ENCODE results near the gene CHCHD2. TPM values are rescaled to one million over a fixed set of nuclear protein-coding genes. Genes with fewer than 3 reads are reported as not detected.

The CHCHD2 gene
- total and polyA plus RNA-seq, 9 of the 15 experiments (the other 6 are each of a cell fraction or from before 2014, with no cell fraction given): 145 to 1,044 (median 648) TPM

- no peak for TF ChIP-seq STAG1 (CRISPR knock-in tag; IDR thresholded peaks at IDR 0.05; ENCODE audit: borderline replicate concordance)
- TF ChIP-seq BMI1 (IDR thresholded peaks at IDR 0.05; ENCODE audit: low read length): no peak
- no peak for TF ChIP-seq ZNF583 (CRISPR knock-in tag; IDR thresholded peaks at IDR 0.05)
- no peak for TF ChIP-seq BCOR (IDR thresholded peaks at IDR 0.05)
- 0 out of 2 replicates have a peak, but pooled peaks have one; percentile 35 for TF ChIP-seq LCOR (CRISPR knock-in tag; IDR thresholded peaks at IDR 0.05)
- TF ChIP-seq RCOR1 (IDR thresholded peaks at IDR 0.05; ENCODE audit: borderline replicate concordance in 1 of 2, low read depth in 2 of 2, low read length in 2 of 2): peak in 1 of 2 experiments; percentile 40; a peak in 1 of 4 replicates
- no peak for TF ChIP-seq BRCA1 (IDR thresholded peaks at IDR 0.05)
- TF ChIP-seq BRCA1 (CRISPR knock-in tag; IDR thresholded peaks at IDR 0.05): no peak
- TF ChIP-seq XRCC4 (IDR thresholded peaks at IDR 0.05; ENCODE audit: extremely low read depth, insufficient read depth, insufficient read length): no peak
- TF ChIP-seq ZNF695 (CRISPR knock-in tag; IDR thresholded peaks at IDR 0.05): no peak
- TF ChIP-seq ZBTB26 (CRISPR knock-in tag; IDR thresholded peaks at IDR 0.05): no peak
- no peak for TF ChIP-seq SNRNP70 (optimal IDR thresholded peaks at IDR 0.05; ENCODE audit: low read depth, low read length)
- TF ChIP-seq TSHZ1 (CRISPR knock-in tag; IDR thresholded peaks at IDR 0.05): no peak
- no peak for TF ChIP-seq THRA (IDR thresholded peaks at IDR 0.05)
- no peak for TF ChIP-seq KHSRP (IDR thresholded peaks at IDR 0.05)
- TF ChIP-seq ZNF707 (CRISPR knock-in tag; conservative IDR thresholded peaks at IDR 0.05): no peak
- no peak for TF ChIP-seq PHF21A (IDR thresholded peaks at IDR 0.05; ENCODE audit: borderline replicate concordance, low read depth)
- no peak for TF ChIP-seq MBD1 (CRISPR knock-in tag; IDR thresholded peaks at IDR 0.05)
- TF ChIP-seq FOS (IDR thresholded peaks at IDR 0.05; ENCODE audit: extremely low read depth, insufficient read length): peak; percentile 90
- TF ChIP-seq RHOXF2B (CRISPR knock-in tag; conservative IDR thresholded peaks at IDR 0.05): no peak
These were observed at the start of gene CHCHD2 (continued) for GRCh38 chr7:56106108-56107073.

Measured in K562 (cell line).